K562 (cell line): ENCODE data around the gene BLOC1S4. TPM values are rescaled to one million over a fixed set of nuclear protein-coding genes. Genes with fewer than 3 reads are reported as not detected.

Source experiments
- CEBPG ChIP-seq, 3 experiments: fragments of 200-800 bp in 1 of 3; sonication (Bioruptor generic) in 1 of 3; sonication (generic) in 1 of 3; formaldehyde crosslinking in 1 of 3; IDR thresholded peaks in 2 of 3; conservative IDR thresholded peaks in 1 of 3; 2 replicates each; pipeline versions ENCODE4 v1.6.1 to v1.8.0; 2016 to 2022; ENCODE audit warnings: missing compliant biosample characterization in 2 of 3, missing genetic modification characterization in 2 of 3, mild to moderate bottlenecking in 1 of 3, missing genetic modification reagents in 1 of 3
- ETV5 ChIP-seq: sonication (generic); formaldehyde crosslinking; IDR thresholded peaks from 2 replicates; pipeline ENCODE4 v1.4.0; 2020; ENCODE audit warnings: low read depth, mild to moderate bottlenecking, missing genetic modification reagents
- GABPA ChIP-seq: fragments of 200-800 bp; sonication (Bioruptor generic); conservative IDR thresholded peaks from 2 replicates; pipeline ENCODE4 v1.6.1; 2016; ENCODE audit warnings: low read depth, missing genetic modification characterization, missing compliant biosample characterization
- HMG20A ChIP-seq: fragments of 450-650 bp; formaldehyde crosslinking; conservative IDR thresholded peaks from 2 replicates; pipeline ENCODE4 v1.4.0; 2020; ENCODE audit warnings: mild to moderate bottlenecking, mixed read lengths
- HSF4 ChIP-seq: fragments of 250-450 bp; sonication (Bioruptor Pico); IDR thresholded peaks from 2 replicates; pipeline ENCODE4 v2.1.2; 2022; ENCODE audit warnings: mild to moderate bottlenecking, moderate library complexity, borderline replicate concordance
- MECOM ChIP-seq: fragments of 250-450 bp; sonication (Bioruptor Pico); IDR thresholded peaks from 2 replicates; pipeline ENCODE4 v1.8.0; 2022; ENCODE audit warnings: inconsistent platforms
- NEUROD1 ChIP-seq: fragments of 150-350 bp; IDR thresholded peaks from 2 replicates; pipeline ENCODE4 v1.6.1; 2014; ENCODE audit warnings: borderline replicate concordance, low read length, low read depth; ENCODE audit not compliant: partially characterized antibody
- NFRKB ChIP-seq: fragments of 450-650 bp; IDR thresholded peaks from 2 replicates; pipeline ENCODE4 v1.6.1; 2016; ENCODE audit warnings: low read depth
- POLR2B ChIP-seq: fragments of 450-650 bp; IDR thresholded peaks from 2 replicates; pipeline ENCODE4 v1.6.1; 2018; ENCODE audit warnings: low read depth; ENCODE audit not compliant: partially characterized antibody
- SETDB1 ChIP-seq: IDR thresholded peaks from one replicate; pipeline ENCODE4 v1.6.1; 2012; ENCODE audit warnings: low read length, control low read depth, inconsistent platforms
- ZC3H4 ChIP-seq: sonication (generic); formaldehyde crosslinking; IDR thresholded peaks from 2 replicates; pipeline ENCODE4 v1.9.0; 2021; ENCODE audit warnings: missing genetic modification reagents, borderline replicate concordance
- ZNF444 ChIP-seq: fragments of 250-450 bp; sonication (Bioruptor Pico); IDR thresholded peaks from 2 replicates; pipeline ENCODE4 v1.4.0; 2020; ENCODE audit warnings: mild to moderate bottlenecking, moderate library complexity
- ZNF778 ChIP-seq: fragments of 450-650 bp; formaldehyde crosslinking; IDR thresholded peaks from 2 replicates; pipeline ENCODE4 v1.4.0; 2020; ENCODE audit warnings: mild to moderate bottlenecking, moderate library complexity
- polyA plus RNA-seq, 8 experiments: library from polyadenylated mRNA; depleted of rRNA in 4 of 8; stranded (reverse) in 5 of 8; unstranded in 3 of 8; fragments of >200 nt; fragmentation: Nextera tagmentation in 2 of 8; fragmentation: Illumina TruSeq in 1 of 8; extraction: Ambion mirVana in 2 of 8; extraction: Trizol in 1 of 8; gene quantifications; 2 replicates each; pipeline versions ENCODE4 v1.2.1 to v1.2.3, GENCODE V29; 2011 to 2014; ENCODE audit warnings: inconsistent platforms in 1 of 8, missing spikeins in 1 of 8
- total RNA-seq, 7 experiments: library from RNA; depleted of rRNA in 6 of 7; stranded (reverse); fragments of >200 nt in 6 of 7; fragmentation: Illumina TruSeq in 2 of 7; extraction: Trizol in 2 of 7; gene quantifications; 2 replicates each; pipeline versions ENCODE4 v1.2.1 to v1.2.3, GENCODE V29; 2011 to 2021; ENCODE audit warnings: low replicate concordance in 1 of 7
- TF ChIP-seq, protein P1 (sequence below): sonication (generic); formaldehyde crosslinking; IDR thresholded peaks from 2 replicates; pipeline ENCODE4 v1.8.1; 2023; ENCODE audit warnings: mild to moderate bottlenecking, missing genetic modification reagents
- TF ChIP-seq, protein P2 (sequence below): fragments of 450-650 bp; IDR thresholded peaks from 2 replicates; pipeline ENCODE4 v1.6.1; 2016; ENCODE audit warnings: mild to moderate bottlenecking, moderate library complexity

BLOC1S4 gene
- total and polyA plus RNA-seq, 9 of the 15 experiments (the other 6 are each of a cell fraction or from before 2014, with no cell fraction given) = 3.1 to 31.6 (median 11.2) TPM

DNA sequence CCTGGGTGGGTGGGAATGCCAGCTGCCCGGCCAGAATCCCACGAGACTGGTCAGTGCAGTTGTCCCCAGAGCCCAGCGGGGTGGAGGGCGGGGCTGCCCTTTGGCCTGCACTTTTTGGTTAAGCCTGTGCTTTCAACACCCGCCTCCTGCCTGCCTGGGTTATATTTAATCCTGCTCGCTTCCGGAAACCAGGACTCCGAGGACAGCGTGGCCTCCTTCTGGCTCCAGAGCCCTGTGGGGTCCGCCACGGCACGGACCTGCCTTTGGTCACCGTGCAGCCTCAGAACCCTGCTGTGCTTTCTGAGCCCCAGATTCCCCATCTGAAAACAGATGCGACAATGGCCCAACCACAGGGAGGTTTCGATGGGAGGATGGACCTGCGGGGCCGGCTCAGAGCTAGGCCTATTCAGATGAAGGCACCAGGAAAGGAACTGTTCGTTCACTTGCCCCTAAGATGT, 37.2 kb downstream of the BLOC1S4 start (continued):
- TF ChIP-seq, protein P1, sequence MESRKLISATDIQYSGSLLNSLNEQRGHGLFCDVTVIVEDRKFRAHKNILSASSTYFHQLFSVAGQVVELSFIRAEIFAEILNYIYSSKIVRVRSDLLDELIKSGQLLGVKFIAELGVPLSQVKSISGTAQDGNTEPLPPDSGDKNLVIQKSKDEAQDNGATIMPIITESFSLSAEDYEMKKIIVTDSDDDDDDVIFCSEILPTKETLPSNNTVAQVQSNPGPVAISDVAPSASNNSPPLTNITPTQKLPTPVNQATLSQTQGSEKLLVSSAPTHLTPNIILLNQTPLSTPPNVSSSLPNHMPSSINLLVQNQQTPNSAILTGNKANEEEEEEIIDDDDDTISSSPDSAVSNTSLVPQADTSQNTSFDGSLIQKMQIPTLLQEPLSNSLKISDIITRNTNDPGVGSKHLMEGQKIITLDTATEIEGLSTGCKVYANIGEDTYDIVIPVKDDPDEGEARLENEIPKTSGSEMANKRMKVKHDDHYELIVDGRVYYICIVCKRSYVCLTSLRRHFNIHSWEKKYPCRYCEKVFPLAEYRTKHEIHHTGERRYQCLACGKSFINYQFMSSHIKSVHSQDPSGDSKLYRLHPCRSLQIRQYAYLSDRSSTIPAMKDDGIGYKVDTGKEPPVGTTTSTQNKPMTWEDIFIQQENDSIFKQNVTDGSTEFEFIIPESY (CRISPR knock-in tag) = peak; percentile 44; the same call in 1 of the 2 replicates
- TF ChIP-seq ZC3H4 (CRISPR knock-in tag) (no peak), GABPA (tag) (0 out of 2 replicates have a peak, but pooled peaks have one; percentile 28), HMG20A (CRISPR knock-in tag) (no peak), CEBPG (CRISPR knock-in tag; IDR thresholded peaks at IDR 0.05) (no peak), CEBPG (tag; conservative IDR thresholded peaks at IDR 0.05 in 1 of 2, IDR thresholded peaks at IDR 0.05 in 1 of 2) (no peak), MECOM (CRISPR knock-in tag) (0 out of 2 replicates have a peak, but pooled peaks have one; percentile 36), SETDB1 (no peak), NEUROD1 (no peak), HSF4 (CRISPR knock-in tag) (0 out of 2 replicates have a peak, but pooled peaks have one; percentile 33), ETV5 (CRISPR knock-in tag) (peak; percentile 89), ZNF778 (no peak), ZNF444 (no peak), NFRKB (no peak), POLR2B (no peak)
- TF ChIP-seq, protein P2, sequence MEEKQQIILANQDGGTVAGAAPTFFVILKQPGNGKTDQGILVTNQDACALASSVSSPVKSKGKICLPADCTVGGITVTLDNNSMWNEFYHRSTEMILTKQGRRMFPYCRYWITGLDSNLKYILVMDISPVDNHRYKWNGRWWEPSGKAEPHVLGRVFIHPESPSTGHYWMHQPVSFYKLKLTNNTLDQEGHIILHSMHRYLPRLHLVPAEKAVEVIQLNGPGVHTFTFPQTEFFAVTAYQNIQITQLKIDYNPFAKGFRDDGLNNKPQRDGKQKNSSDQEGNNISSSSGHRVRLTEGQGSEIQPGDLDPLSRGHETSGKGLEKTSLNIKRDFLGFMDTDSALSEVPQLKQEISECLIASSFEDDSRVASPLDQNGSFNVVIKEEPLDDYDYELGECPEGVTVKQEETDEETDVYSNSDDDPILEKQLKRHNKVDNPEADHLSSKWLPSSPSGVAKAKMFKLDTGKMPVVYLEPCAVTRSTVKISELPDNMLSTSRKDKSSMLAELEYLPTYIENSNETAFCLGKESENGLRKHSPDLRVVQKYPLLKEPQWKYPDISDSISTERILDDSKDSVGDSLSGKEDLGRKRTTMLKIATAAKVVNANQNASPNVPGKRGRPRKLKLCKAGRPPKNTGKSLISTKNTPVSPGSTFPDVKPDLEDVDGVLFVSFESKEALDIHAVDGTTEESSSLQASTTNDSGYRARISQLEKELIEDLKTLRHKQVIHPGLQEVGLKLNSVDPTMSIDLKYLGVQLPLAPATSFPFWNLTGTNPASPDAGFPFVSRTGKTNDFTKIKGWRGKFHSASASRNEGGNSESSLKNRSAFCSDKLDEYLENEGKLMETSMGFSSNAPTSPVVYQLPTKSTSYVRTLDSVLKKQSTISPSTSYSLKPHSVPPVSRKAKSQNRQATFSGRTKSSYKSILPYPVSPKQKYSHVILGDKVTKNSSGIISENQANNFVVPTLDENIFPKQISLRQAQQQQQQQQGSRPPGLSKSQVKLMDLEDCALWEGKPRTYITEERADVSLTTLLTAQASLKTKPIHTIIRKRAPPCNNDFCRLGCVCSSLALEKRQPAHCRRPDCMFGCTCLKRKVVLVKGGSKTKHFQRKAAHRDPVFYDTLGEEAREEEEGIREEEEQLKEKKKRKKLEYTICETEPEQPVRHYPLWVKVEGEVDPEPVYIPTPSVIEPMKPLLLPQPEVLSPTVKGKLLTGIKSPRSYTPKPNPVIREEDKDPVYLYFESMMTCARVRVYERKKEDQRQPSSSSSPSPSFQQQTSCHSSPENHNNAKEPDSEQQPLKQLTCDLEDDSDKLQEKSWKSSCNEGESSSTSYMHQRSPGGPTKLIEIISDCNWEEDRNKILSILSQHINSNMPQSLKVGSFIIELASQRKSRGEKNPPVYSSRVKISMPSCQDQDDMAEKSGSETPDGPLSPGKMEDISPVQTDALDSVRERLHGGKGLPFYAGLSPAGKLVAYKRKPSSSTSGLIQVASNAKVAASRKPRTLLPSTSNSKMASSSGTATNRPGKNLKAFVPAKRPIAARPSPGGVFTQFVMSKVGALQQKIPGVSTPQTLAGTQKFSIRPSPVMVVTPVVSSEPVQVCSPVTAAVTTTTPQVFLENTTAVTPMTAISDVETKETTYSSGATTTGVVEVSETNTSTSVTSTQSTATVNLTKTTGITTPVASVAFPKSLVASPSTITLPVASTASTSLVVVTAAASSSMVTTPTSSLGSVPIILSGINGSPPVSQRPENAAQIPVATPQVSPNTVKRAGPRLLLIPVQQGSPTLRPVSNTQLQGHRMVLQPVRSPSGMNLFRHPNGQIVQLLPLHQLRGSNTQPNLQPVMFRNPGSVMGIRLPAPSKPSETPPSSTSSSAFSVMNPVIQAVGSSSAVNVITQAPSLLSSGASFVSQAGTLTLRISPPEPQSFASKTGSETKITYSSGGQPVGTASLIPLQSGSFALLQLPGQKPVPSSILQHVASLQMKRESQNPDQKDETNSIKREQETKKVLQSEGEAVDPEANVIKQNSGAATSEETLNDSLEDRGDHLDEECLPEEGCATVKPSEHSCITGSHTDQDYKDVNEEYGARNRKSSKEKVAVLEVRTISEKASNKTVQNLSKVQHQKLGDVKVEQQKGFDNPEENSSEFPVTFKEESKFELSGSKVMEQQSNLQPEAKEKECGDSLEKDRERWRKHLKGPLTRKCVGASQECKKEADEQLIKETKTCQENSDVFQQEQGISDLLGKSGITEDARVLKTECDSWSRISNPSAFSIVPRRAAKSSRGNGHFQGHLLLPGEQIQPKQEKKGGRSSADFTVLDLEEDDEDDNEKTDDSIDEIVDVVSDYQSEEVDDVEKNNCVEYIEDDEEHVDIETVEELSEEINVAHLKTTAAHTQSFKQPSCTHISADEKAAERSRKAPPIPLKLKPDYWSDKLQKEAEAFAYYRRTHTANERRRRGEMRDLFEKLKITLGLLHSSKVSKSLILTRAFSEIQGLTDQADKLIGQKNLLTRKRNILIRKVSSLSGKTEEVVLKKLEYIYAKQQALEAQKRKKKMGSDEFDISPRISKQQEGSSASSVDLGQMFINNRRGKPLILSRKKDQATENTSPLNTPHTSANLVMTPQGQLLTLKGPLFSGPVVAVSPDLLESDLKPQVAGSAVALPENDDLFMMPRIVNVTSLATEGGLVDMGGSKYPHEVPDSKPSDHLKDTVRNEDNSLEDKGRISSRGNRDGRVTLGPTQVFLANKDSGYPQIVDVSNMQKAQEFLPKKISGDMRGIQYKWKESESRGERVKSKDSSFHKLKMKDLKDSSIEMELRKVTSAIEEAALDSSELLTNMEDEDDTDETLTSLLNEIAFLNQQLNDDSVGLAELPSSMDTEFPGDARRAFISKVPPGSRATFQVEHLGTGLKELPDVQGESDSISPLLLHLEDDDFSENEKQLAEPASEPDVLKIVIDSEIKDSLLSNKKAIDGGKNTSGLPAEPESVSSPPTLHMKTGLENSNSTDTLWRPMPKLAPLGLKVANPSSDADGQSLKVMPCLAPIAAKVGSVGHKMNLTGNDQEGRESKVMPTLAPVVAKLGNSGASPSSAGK = peak; percentile 70
